GM12878 (cell line): ENCODE measurements around the gene MT3. TPM values are rescaled to one million over a fixed set of nuclear protein-coding genes. Genes with fewer than 3 reads are reported as not detected.

Source experiments
- ATAC-seq: fragments of 200-7000 bp; cut with Tn5 transposase; 3 replicates; pipeline ENCODE4 v1.9.1; 2020; ENCODE audit warnings: mild to moderate bottlenecking, moderate library complexity
- BruUV-seq: library from RNA; stranded (reverse); fragments of 400-500 nt; replicated peaks from 2 replicates; lab custom pipeline; 2021; lab: Mats Ljungman, UMichigan
- CTCF ChIA-PET: fragments of 300-600 bp; sonication (Branson Sonifier 250); formaldehyde crosslinking; extraction: SDS; loops from one replicate; lab custom pipeline; 2021; ENCODE audit warnings: inconsistent platforms; lab: Yijun Ruan, JAX
- POLR2A ChIA-PET: fragments of 350-600 bp; formaldehyde crosslinking; extraction: SDS; loops from one replicate; lab custom pipeline; 2021; ENCODE audit warnings: inconsistent platforms; lab: Charles Lee
- RAD21 ChIA-PET: fragments of 300-600 bp; sonication (Branson Sonifier 250); formaldehyde crosslinking; loops from one replicate; lab custom pipeline; 2023; ENCODE audit warnings: antibody characterized with exemption; ENCODE audit not compliant: unreplicated experiment; lab: Charles Lee
- SMC1A ChIA-PET: fragments of 300-600 bp; sonication (Branson Sonifier 250); formaldehyde crosslinking; loops from one replicate; lab custom pipeline; 2023; ENCODE audit not compliant: unreplicated experiment, uncharacterized antibody; lab: Charles Lee
- DNase-seq: peaks from one replicate; pipeline ENCODE4 v3.0.0-alpha.2; 2011; ENCODE audit warnings: low read depth, low spot score
- FAIRE-seq: peaks from 3 replicates; lab custom pipeline; 2011; peaks lifted over from hg19 to GRCh38; lab: Jason Lieb, UNC
- H2AFZ ChIP-seq: 2 replicates; pipeline ENCODE4 v1.6.0; 2011; ENCODE audit warnings: low read depth, low read length, control low read depth; ENCODE audit not compliant: control insufficient read depth
- H3K27ac ChIP-seq: 2 replicates; pipeline ENCODE4 v1.5.1; 2011; ENCODE audit warnings: control low read depth; ENCODE audit not compliant: control insufficient read depth, insufficient read depth
- H3K27me3 ChIP-seq, 2 experiments: replicated peaks in 1 of 2; 2 replicates each; pipeline versions ENCODE4 v1.6.0 to v1.6.1; 2011; ENCODE audit warnings: low read length in 1 of 2; ENCODE audit not compliant: control insufficient read depth in 2 of 2, insufficient read depth in 2 of 2
- H3K36me3 ChIP-seq, 2 experiments: 2 replicates each; pipeline ENCODE4 v1.5.1; 2011; ENCODE audit warnings: low read length in 1 of 2; ENCODE audit not compliant: control insufficient read depth in 2 of 2, insufficient read depth in 2 of 2
- H3K4me1 ChIP-seq: 2 replicates; pipeline ENCODE4 v1.6.1; 2011; ENCODE audit warnings: mild to moderate bottlenecking, low read length, moderate library complexity, mixed read lengths; ENCODE audit not compliant: control insufficient read depth, insufficient read depth
- H3K4me2 ChIP-seq: 2 replicates; pipeline ENCODE4 v1.6.0; 2011; ENCODE audit warnings: control low read depth; ENCODE audit not compliant: control insufficient read depth, insufficient read depth
- H3K4me3 ChIP-seq: fragments of 200-600 bp; sonication (generic); 2 replicates; pipeline ENCODE4 v1.5.1; 2016
- H3K79me2 ChIP-seq: 2 replicates; pipeline ENCODE4 v1.6.0; 2011; ENCODE audit warnings: low read length; ENCODE audit not compliant: control insufficient read depth, insufficient read depth
- H3K9ac ChIP-seq: 2 replicates; pipeline ENCODE4 v1.8.0; 2011; ENCODE audit warnings: low read length, control low read depth, mixed read lengths; ENCODE audit not compliant: control insufficient read depth, insufficient read depth
- H3K9me3 ChIP-seq: replicated peaks from 3 replicates; pipeline ENCODE4 v1.5.1; 2011; ENCODE audit warnings: mild to moderate bottlenecking, low read length; ENCODE audit not compliant: control insufficient read depth, insufficient read depth
- H4K20me1 ChIP-seq: 2 replicates; pipeline ENCODE4 v1.6.0; 2011; ENCODE audit not compliant: control insufficient read depth, insufficient read depth
- BCL11A ChIP-seq: IDR thresholded peaks from 2 replicates; pipeline ENCODE4 v1.6.1; 2011; ENCODE audit warnings: low read depth, low read length
- BHLHE40 ChIP-seq, 2 experiments: fragments of 450-650 bp in 1 of 2; IDR thresholded peaks; 2 replicates each; pipeline ENCODE4 v1.6.1; 2011 to 2017; ENCODE audit warnings: low read depth in 2 of 2, borderline replicate concordance in 1 of 2, improper control_type of control experiment in 1 of 2, low read length in 1 of 2, mild to moderate bottlenecking in 1 of 2
- CBX3 ChIP-seq: fragments of 200-600 bp; sonication (generic); IDR thresholded peaks from 2 replicates; pipeline ENCODE4 v1.6.1; 2016; ENCODE audit warnings: low read depth, borderline replicate concordance
- ESRRA ChIP-seq: IDR thresholded peaks from 2 replicates; pipeline ENCODE4 v1.6.1; 2012; ENCODE audit warnings: mild to moderate bottlenecking, low read length, improper control_type of control experiment
- HDAC2 ChIP-seq: fragments of 200-600 bp; sonication (generic); IDR thresholded peaks from 2 replicates; pipeline ENCODE4 v1.6.1; 2017
- HDAC6 ChIP-seq: fragments of 200-600 bp; sonication (generic); IDR thresholded peaks from one replicate; pipeline ENCODE4 v1.8.0; 2017; ENCODE audit warnings: antibody characterized with exemption; ENCODE audit not compliant: unreplicated experiment
- JUND ChIP-seq: IDR thresholded peaks from 2 replicates; pipeline ENCODE4 v1.6.1; 2012; ENCODE audit warnings: low read depth, mild to moderate bottlenecking, low read length, improper control_type of control experiment, moderate library complexity
- PML ChIP-seq: IDR thresholded peaks from 2 replicates; pipeline ENCODE4 v1.6.1; 2012; ENCODE audit warnings: low read length, inconsistent platforms
- POLR2A ChIP-seq: IDR thresholded peaks from 2 replicates; pipeline ENCODE4 v1.6.1; 2011; ENCODE audit warnings: low read depth, mild to moderate bottlenecking, low read length
- RAD51 ChIP-seq: fragments of 450-650 bp; IDR thresholded peaks from 2 replicates; pipeline ENCODE4 v1.6.1; 2016; ENCODE audit warnings: moderate library complexity, mild to moderate bottlenecking, inconsistent platforms
- RB1 ChIP-seq: fragments of 450-650 bp; formaldehyde crosslinking; IDR thresholded peaks from 2 replicates; pipeline ENCODE4 v1.6.1; 2017; ENCODE audit warnings: mild to moderate bottlenecking, borderline replicate concordance
- RELA ChIP-seq: fragments of 450-650 bp; IDR thresholded peaks from 2 replicates; pipeline ENCODE4 v1.8.0; 2014; ENCODE audit warnings: borderline replicate concordance; ENCODE audit not compliant: partially characterized antibody
- RUNX3 ChIP-seq: IDR thresholded peaks from 2 replicates; pipeline ENCODE4 v1.6.1; 2012; ENCODE audit warnings: low read length, inconsistent platforms
- SMAD1 ChIP-seq: fragments of 450-650 bp; IDR thresholded peaks from 2 replicates; pipeline ENCODE4 v1.6.1; 2018; ENCODE audit warnings: mild to moderate bottlenecking, low read depth; ENCODE audit not compliant: partially characterized antibody
- SUPT20H ChIP-seq: IDR thresholded peaks from 2 replicates; pipeline ENCODE4 v1.6.1; 2011; ENCODE audit warnings: low read depth, mild to moderate bottlenecking, low read length, moderate library complexity, borderline replicate concordance; ENCODE audit not compliant: control insufficient read depth
- ZNF207 ChIP-seq: fragments of 450-650 bp; IDR thresholded peaks from 2 replicates; pipeline ENCODE4 v1.6.1; 2014; ENCODE audit warnings: antibody characterized with exemption, mild to moderate bottlenecking, borderline replicate concordance
- WGBS: methylation state at CpG from one replicate; pipeline ENCODE4 v1.1.6; 2016; ENCODE audit warnings: low lambda C conversion rate; ENCODE audit not compliant: insufficient replicate concordance, insufficient coverage; ENCODE audit errors: missing lambda C conversion rate; 5-methylcytosine and 5-hydroxymethylcytosine counted together
- in situ Hi-C: fragments of 300-500 bp; cut with MboI; formaldehyde crosslinking; loops from 9 replicates; pipeline ENCODE4 v1.14.3; 2018; ENCODE audit warnings: mixed read lengths
- intact Hi-C: fragments of 100-400 bp; cut with micrococcal nuclease; formaldehyde crosslinking; loops from one replicate; pipeline ENCODE4 v1.14.2; 2022; ENCODE audit not compliant: unreplicated experiment
- polyA plus RNA-seq, 11 experiments: library from polyadenylated mRNA; depleted of rRNA in 4 of 11; unstranded in 6 of 11; stranded (reverse) in 5 of 11; fragments of >200 nt; fragmentation: Nextera tagmentation in 4 of 11; fragmentation: Illumina TruSeq in 1 of 11; extraction: Ambion mirVana in 4 of 11; extraction: Trizol in 1 of 11; gene quantifications; 1 replicate in 1 of 11; 2 replicates in 10 of 11; pipeline versions ENCODE4 v1.2.1 to v1.2.3, GENCODE V29; 2011 to 2016; ENCODE audit warnings: inconsistent platforms in 2 of 11, missing spikeins in 2 of 11, low read depth in 1 of 11
- total RNA-seq, 4 experiments: library from RNA; depleted of rRNA in 3 of 4; stranded (reverse); fragments of >200 nt in 3 of 4; fragmentation: Illumina TruSeq in 1 of 4; extraction: Trizol in 1 of 4; gene quantifications; 2 replicates each; pipeline versions ENCODE4 v1.2.1 to v1.2.3, GENCODE V29; 2013 to 2021
- TF ChIP-seq, protein P1 (sequence below): IDR thresholded peaks from 2 replicates; pipeline ENCODE4 v1.6.1; 2012; ENCODE audit warnings: low read depth, low read length, improper control_type of control experiment
- TF ChIP-seq, protein P2 (sequence below): fragments of 450-650 bp; IDR thresholded peaks from 2 replicates; pipeline ENCODE4 v1.6.1; 2017; ENCODE audit warnings: low read depth, mild to moderate bottlenecking, moderate library complexity
- TF ChIP-seq, protein P3 (sequence below): fragments of 450-650 bp; IDR thresholded peaks from 2 replicates; pipeline ENCODE4 v1.6.1; 2016; ENCODE audit warnings: mild to moderate bottlenecking, moderate library complexity, borderline replicate concordance

The MT3 gene
- total and polyA plus RNA-seq, 10 of the 15 experiments (the other 5 are each of a cell fraction or from before 2014, with no cell fraction given): 0.41 TPM; not detected in 9

GRCh38 chr16:56639045-56639444, 49.7 kb downstream of the MT3 start:
- H3K4me1 ChIP-seq: no peaks in the 10 kb centered on the region
- no peaks in the 10 kb centered on the region for H3K36me3 ChIP-seq
- no peak for ATAC-seq
- no peak overlapping the region for H3K4me3 ChIP-seq
- H2AFZ ChIP-seq: no peak overlapping the region
- H3K79me2 ChIP-seq: no peaks in the 10 kb centered on the region
- WGBS: 8% methylated on average over 1 of the region's 1 CpG
- DNase-seq: no peak
- POLR2A ChIA-PET: no interaction called here
- peaks cover 12 to 23% of the 10 kb centered on the region in 2 experiments; a peak in 3 of 4 replicates for H3K27me3 ChIP-seq
- SMC1A ChIA-PET: no interaction called here
- no peak for FAIRE-seq
- H4K20me1 ChIP-seq: no peaks in the 10 kb centered on the region
- no peak overlapping the region for H3K9ac ChIP-seq
- TF ChIP-seq SUPT20H (no peak), BCL11A (no peak), SMAD1 (no peak), HDAC2 (no peak), RELA (no peak), PML (no peak), BHLHE40 (IDR thresholded peaks at IDR 0.05; ENCODE audit: borderline replicate concordance in 1 of 2, low read depth in 2 of 2, low read length in 1 of 2) (no peak), RUNX3 (no peak), ESRRA (no peak), HDAC6 (no peak), ZNF207 (no peak), CBX3 (no peak), RB1 (no peak), JUND (no peak), RAD51 (no peak), POLR2A (no peak)
- TF ChIP-seq, protein P1, sequence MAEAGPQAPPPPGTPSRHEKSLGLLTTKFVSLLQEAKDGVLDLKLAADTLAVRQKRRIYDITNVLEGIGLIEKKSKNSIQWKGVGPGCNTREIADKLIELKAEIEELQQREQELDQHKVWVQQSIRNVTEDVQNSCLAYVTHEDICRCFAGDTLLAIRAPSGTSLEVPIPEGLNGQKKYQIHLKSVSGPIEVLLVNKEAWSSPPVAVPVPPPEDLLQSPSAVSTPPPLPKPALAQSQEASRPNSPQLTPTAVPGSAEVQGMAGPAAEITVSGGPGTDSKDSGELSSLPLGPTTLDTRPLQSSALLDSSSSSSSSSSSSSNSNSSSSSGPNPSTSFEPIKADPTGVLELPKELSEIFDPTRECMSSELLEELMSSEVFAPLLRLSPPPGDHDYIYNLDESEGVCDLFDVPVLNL: no peak
- TF ChIP-seq, protein P2, sequence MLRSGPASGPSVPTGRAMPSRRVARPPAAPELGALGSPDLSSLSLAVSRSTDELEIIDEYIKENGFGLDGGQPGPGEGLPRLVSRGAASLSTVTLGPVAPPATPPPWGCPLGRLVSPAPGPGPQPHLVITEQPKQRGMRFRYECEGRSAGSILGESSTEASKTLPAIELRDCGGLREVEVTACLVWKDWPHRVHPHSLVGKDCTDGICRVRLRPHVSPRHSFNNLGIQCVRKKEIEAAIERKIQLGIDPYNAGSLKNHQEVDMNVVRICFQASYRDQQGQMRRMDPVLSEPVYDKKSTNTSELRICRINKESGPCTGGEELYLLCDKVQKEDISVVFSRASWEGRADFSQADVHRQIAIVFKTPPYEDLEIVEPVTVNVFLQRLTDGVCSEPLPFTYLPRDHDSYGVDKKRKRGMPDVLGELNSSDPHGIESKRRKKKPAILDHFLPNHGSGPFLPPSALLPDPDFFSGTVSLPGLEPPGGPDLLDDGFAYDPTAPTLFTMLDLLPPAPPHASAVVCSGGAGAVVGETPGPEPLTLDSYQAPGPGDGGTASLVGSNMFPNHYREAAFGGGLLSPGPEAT: no peak
- TF ChIP-seq, protein P3, sequence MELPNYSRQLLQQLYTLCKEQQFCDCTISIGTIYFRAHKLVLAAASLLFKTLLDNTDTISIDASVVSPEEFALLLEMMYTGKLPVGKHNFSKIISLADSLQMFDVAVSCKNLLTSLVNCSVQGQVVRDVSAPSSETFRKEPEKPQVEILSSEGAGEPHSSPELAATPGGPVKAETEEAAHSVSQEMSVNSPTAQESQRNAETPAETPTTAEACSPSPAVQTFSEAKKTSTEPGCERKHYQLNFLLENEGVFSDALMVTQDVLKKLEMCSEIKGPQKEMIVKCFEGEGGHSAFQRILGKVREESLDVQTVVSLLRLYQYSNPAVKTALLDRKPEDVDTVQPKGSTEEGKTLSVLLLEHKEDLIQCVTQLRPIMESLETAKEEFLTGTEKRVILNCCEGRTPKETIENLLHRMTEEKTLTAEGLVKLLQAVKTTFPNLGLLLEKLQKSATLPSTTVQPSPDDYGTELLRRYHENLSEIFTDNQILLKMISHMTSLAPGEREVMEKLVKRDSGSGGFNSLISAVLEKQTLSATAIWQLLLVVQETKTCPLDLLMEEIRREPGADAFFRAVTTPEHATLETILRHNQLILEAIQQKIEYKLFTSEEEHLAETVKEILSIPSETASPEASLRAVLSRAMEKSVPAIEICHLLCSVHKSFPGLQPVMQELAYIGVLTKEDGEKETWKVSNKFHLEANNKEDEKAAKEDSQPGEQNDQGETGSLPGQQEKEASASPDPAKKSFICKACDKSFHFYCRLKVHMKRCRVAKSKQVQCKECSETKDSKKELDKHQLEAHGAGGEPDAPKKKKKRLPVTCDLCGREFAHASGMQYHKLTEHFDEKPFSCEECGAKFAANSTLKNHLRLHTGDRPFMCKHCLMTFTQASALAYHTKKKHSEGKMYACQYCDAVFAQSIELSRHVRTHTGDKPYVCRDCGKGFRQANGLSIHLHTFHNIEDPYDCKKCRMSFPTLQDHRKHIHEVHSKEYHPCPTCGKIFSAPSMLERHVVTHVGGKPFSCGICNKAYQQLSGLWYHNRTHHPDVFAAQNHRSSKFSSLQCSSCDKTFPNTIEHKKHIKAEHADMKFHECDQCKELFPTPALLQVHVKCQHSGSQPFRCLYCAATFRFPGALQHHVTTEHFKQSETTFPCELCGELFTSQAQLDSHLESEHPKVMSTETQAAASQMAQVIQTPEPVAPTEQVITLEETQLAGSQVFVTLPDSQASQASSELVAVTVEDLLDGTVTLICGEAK: no peak
- no TSS peak for BruUV-seq
- intact Hi-C loops (no loop called here), in situ Hi-C loops (no loop called here)
- CTCF ChIA-PET: no interaction called here
- H3K4me2 ChIP-seq: no peak overlapping the region
- RAD21 ChIA-PET: no interaction called here
- no peaks in the 10 kb centered on the region for H3K9me3 ChIP-seq
- H3K27ac ChIP-seq: no peak overlapping the region
